GM21825 (cell line): ENCODE data around the gene SUPT4H1.

Experiments used
- ATAC-seq: cut with Tn5 transposase; IDR thresholded peaks from one replicate; pipeline ENCODE4 v1.9.1; 2021; ENCODE audit warnings: mild to moderate bottlenecking, moderate library complexity; ENCODE audit not compliant: unreplicated experiment

SUPT4H1 gene

DNA sequence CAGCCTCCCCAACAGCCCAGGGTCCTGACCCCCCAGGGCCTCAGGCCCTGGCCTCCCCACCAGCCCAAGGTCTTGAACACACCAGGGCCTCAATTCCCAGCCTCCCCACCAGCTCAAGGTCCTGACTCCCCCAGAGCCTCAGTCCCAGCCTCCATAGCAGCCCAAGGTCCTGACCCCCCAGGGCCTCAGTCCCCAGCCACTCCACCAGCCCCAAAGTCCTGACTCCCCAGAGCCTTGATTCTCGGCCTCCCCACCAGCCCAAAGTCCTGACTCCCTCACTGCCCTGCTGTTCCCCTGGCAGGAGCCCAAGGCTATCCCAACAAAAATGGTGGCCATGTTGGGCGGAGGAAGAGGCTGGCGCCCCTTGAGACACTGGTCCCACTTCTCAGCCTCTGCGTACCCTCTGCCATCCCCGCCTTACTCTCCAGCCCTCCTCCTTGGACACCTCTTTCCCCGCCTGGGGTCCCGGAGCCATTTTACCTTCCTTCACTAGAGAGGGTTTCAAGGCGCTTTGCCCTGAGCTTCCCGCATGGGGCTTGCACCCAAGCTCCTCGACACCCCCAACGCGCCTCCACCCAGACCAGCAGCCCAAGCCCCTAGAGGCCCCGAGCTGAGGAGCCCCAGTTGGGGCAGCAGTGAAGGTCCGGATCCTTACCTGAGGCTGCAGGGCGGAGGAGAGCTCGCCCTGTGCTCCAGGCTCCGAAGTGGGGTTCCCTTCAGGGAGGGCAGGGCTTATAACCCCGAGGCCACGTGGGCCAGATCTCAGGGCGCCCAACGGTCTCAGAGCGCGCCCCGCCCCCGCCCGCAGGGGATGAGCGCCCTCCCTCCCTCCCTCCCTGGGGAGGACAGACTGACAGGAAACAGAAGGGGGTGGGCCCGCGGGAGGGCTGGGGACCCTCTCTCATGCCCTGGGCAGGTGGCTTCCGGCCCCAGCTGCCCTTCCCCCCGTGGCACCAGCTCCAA lies 19.9 kb downstream of the SUPT4H1 start:
- ATAC-seq, result peak; percentile 17

GRCh38 chr17:58330997-58331814 lies 20.8 kb downstream of the SUPT4H1 start:
- ATAC-seq, result no peak

GRCh38 chr17:58330538-58330996 lies 21.4 kb downstream of the SUPT4H1 start:
- no peak for ATAC-seq

DNA sequence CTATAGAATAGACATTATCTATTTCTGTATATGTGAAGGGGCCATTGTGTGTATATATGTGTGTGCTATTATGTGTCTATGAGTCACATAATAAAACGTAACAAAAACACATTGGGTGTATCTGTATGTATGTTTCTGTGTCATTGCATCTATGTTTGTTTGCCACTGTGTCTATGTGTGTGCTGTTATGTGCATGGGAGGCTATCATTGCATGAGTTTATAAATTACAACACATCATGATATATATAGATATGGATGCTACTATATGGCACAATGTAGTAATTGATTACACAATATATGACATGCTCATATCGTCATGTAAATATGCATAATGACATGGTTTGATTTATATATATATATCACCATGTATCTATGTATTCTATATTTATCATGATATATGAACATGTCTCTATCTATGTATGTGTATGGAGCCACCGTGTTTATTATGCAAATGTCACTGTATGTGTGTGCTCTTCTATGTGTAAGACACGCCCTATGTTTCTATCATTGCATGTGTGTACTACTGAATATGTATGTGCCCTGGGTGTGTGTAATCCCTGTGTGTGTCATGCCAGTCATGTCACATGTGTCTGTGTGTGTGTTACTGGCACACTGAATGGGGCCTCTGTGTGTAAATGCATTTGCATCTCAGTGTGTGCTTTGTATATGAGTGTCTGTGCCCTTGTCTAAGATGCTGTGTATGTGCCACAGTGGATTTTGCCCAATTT lies 22.0 kb downstream of the SUPT4H1 start:
- peak; percentile 8 for ATAC-seq

- ATAC-seq, result peak; percentile 37
These were observed 22.8 kb downstream of the SUPT4H1 start for GRCh38 chr17:58329035-58329809.

DNA sequence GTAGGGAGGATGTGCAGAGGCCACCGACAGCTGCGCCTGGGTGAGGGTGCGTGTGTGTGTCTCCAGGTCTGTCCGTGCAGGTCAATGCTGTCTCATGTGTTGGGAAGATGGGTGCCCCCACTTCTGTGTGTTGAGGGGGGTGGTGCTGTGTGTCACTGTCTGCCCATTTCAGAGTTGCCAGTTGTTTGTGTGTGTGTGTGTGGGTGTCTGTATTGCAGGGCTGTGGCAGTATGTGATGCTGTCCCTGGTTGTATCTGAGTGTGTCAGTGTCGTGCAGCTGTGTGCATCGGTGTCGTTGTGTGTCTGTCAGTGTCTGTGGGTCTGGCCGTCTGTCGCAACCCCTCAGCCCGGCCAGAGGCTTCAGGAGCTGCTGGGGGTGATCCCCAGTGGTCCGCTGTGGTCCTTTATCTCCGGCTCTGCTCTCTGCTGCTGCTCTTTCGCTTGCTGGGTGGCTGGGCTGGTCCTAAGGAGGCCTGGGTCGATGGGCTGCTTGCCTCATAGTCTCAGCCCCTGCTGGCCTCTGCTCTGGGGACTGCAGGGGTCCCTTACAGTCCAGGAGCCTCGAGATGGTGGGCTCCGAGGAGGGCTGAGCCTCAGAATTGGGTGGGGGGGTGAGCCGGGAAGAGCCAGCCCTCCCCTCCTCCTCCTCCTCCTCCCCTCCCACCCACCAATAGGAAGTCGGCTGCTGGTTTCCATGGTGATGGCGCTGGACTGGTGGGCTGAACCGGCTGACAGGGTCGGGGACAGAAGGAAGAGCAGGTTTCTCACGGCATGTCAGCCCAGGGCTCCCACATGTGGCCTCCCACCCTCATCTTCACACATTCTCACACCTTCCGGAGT lies 23.6 kb downstream of the SUPT4H1 start, which contains the start of gene TSPOAP1:
Gene TSPOAP1 (minus strand): TSS at position 601 of the 840 bp plus-strand sequence. CDS start 875 bp downstream, outside the sequence.
- peak; percentile 16 for ATAC-seq

GRCh38 chr17:58327363-58328194 lies 24.4 kb downstream of the SUPT4H1 start:
- no peak for ATAC-seq

DNA sequence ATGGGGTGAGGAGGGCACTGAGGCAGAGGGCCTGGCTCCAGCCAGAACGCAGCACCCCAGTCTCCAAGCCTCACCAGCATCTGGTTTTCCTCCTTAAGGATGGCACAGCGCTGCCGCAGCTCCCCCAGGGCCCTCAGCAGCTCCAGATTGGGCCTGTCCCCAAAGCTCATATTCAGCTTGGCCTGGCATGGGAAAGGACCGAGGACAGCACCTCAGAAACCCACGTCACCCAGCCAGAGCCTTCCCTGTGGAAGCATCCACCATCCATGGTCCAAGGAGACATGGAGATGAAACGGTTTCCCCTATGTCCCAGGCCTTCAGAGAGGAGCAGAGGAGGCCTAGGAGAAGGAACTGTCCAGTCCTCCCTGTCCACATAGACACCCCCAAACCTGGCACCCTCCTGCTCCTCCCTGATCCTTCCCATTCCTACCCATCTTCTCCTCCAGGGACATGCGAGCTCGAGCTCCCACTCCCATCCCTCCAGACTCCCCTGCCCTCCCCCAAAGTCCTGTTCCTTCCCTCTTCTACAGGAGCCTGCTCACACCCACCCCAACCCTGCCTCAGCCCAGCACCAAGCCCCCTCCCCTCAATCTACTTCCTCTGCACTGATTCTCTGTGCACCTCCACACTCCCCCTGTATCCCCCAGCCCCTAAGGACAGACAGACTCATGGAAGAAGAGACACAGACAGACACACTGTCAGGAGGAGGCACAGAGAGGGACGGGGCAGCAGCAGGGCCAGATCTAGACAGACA lies 25.2 kb downstream of the SUPT4H1 start:
- no peak for ATAC-seq

GRCh38 chr17:58325976-58326468 lies 26.0 kb downstream of the SUPT4H1 start:
- ATAC-seq, result no peak

- ATAC-seq, result no peak
These were observed 26.7 kb downstream of the SUPT4H1 start for GRCh38 chr17:58325289-58325726.

- no peak for ATAC-seq
These were observed 27.4 kb downstream of the SUPT4H1 start for GRCh38 chr17:58324409-58325288.

DNA sequence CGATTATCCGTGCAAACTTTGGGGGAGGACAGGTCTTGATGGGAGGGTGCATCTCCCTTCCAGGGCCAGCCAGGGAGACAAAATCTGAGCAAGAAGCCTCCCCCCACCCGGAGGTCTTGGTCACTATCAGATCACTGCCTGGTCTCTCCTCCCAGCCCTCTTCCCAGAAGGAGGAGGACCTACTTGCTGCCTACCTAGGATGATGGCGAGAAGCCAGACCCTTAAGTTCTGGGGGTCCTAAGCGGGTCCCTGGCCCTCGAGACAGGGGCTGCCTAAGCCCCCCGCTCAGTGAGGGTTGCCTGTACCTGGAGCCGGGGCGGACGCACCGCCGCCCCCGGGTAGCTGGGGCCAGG lies 28.0 kb downstream of the SUPT4H1 start:
- ATAC-seq, result no peak

- no peak for ATAC-seq
These were observed 28.5 kb downstream of the SUPT4H1 start for GRCh38 chr17:58323366-58324055.

DNA sequence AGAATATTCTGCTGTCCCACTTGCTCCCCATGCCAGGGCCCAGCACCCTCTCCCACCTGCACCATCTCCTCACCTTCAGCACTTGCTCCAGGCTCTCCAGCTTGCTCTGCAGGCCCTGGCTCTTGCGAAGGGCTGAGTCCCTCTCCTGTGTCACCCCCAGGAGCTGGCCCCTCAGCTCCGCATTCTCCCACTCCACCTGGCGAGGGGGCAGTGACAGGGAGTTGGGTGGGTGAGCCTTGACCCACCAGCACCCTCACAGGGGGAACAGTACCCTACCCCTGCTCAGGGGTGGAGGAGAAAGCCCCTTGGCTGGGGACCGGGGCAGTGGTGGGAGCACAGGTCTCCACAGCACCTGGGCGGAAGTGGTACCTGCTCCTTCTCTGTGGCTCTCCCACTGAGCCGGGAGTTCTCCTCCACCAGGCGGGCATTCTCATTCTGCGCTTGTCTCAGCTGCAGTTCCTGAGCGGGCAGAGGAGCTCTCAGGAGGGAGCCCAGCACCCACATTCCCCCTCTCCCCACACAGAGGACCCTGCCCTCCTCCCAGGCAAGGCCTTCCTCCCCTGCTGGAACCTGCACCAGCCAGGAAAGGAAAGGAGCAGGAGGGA lies 29.3 kb downstream of the SUPT4H1 start:
- ATAC-seq, result no peak
